Measurements from ENCODE around the gene RNASEH2B. TPM values are rescaled to one million over a fixed set of nuclear protein-coding genes. Genes with fewer than 3 reads are reported as not detected.

RNASEH2B gene
- total and polyA plus RNA-seq, 2 experiments from 2014 or later, result 39.0 to 64.8 TPM

- Mint-ChIP-seq H3K4me3 (no peak overlapping the region), H3K9me3 (no peaks in the 10 kb centered on the region)
- no peaks in the 10 kb centered on the region for H3K79me2 ChIP-seq (replicated peaks; ENCODE audit: insufficient read depth)
Measured at GRCh38 chr13:50871405-50871804, 38.2 kb upstream of the RNASEH2B start.

More at GRCh38 chr13:50871405-50871804, 38.2 kb upstream of the RNASEH2B start:
- TF ChIP-seq ZNF462 (CRISPR knock-in tag; IDR thresholded peaks at IDR 0.05) (no peak), STAT1 (IDR thresholded peaks at IDR 0.05; ENCODE audit: unreplicated experiment) (no peak), REST (IDR thresholded peaks at IDR 0.05; ENCODE audit: unreplicated experiment) (no peak), JUNB (IDR thresholded peaks at IDR 0.05; ENCODE audit: unreplicated experiment) (no peak), ZNF331 (CRISPR knock-in tag; IDR thresholded peaks at IDR 0.05; ENCODE audit: low read depth) (no peak), EZH2 (IDR thresholded peaks at IDR 0.05; ENCODE audit: low read depth, unreplicated experiment) (no peak), POLR2AphosphoS5 (IDR thresholded peaks at IDR 0.05; ENCODE audit: low read depth) (no peak)
- Histone ChIP-seq H4K20me1 (replicated peaks; ENCODE audit: insufficient read depth) (no peaks in the 10 kb centered on the region), H2AFZ (no peak overlapping the region), H3K4me2 (no peak overlapping the region), H3K9me2 (ENCODE audit: insufficient read depth) (no peaks in the 10 kb centered on the region), H3K36me3 (ENCODE audit: insufficient read depth) (no peaks in the 10 kb centered on the region), H3K27ac (ENCODE audit: low read depth) (no peak overlapping the region), H3F3A (replicated peaks; ENCODE audit: low read depth) (no peaks in the 10 kb centered on the region), H3K27me3 (ENCODE audit: insufficient read depth) (no peaks in the 10 kb centered on the region), H3K4me1 (ENCODE audit: insufficient read depth) (peaks cover 7% of the 10 kb centered on the region), H3K4me3 (no peak overlapping the region)
- Mint-ChIP-seq H3K27ac (no peak overlapping the region), H3K4me1 (peaks cover 6% of the 10 kb centered on the region; the same call in 2 of the 3 replicates), H3K36me3 (ENCODE audit: low read depth) (no peaks in the 10 kb centered on the region), H3K27me3 (ENCODE audit: insufficient read depth, low read depth, poor library complexity) (no peaks in the 10 kb centered on the region)
- DNase-seq (ENCODE audit: low spot score) (no peak), ATAC-seq (no peak)

Measured in GM23338 (cell line).